GM21381 (cell line): ENCODE data around the gene ZNF20.

Source experiments
- ATAC-seq: cut with Tn5 transposase; IDR thresholded peaks from one replicate; pipeline ENCODE4 v1.9.1; 2021; ENCODE audit warnings: mild to moderate bottlenecking, moderate library complexity; ENCODE audit not compliant: unreplicated experiment

The ZNF20 gene

GRCh38 chr19:12139885-12140544 is at the start of gene ZNF20:
ZNF20 (minus strand) TSS chr19:12140350; CDS start chr19:12140182, 168 bp downstream.
- ATAC-seq: peak; percentile 85

- ATAC-seq: no peak
These were observed 47.5 kb upstream of the ZNF20 start for GRCh38 chr19:12187625-12188024.

- ATAC-seq: no peak
These were observed 40.2 kb upstream of the ZNF20 start for GRCh38 chr19:12180377-12180776.

- no peak for ATAC-seq
These were observed 26.5 kb upstream of the ZNF20 start for GRCh38 chr19:12166626-12167025.

- no peak for ATAC-seq
These were observed 23.7 kb upstream of the ZNF20 start for GRCh38 chr19:12163826-12164225.

GRCh38 chr19:12162882-12163806 is 23.0 kb upstream of the ZNF20 start, which contains the start of gene ZNF136:
ZNF136 (plus strand) TSS chr19:12163096; CDS start chr19:12163204, 108 bp downstream.
- ATAC-seq: peak; percentile 94

GRCh38 chr19:12162513-12162881 is 22.3 kb upstream of the ZNF20 start:
- no peak for ATAC-seq

- ATAC-seq: no peak
These were observed 19.7 kb upstream of the ZNF20 start for GRCh38 chr19:12159773-12160414.

GRCh38 chr19:12156223-12157058 is 16.3 kb upstream of the ZNF20 start, which contains the start of gene ZNF625:
ZNF625 (minus strand) TSS chr19:12156734; CDS start chr19:12156558, 176 bp downstream.
- ATAC-seq: no peak

- no peak for ATAC-seq
These were observed 15.2 kb upstream of the ZNF20 start for GRCh38 chr19:12155324-12155860.

GRCh38 chr19:12145348-12145747 is 5.2 kb upstream of the ZNF20 start:
- no peak for ATAC-seq

- no peak for ATAC-seq
These were observed 1.2 kb upstream of the ZNF20 start for GRCh38 chr19:12141405-12141736.

GRCh38 chr19:12140545-12141404 is 625 bp upstream of the ZNF20 start:
- ATAC-seq: no peak

GRCh38 chr19:12139269-12139668 is 881 bp downstream of the ZNF20 start:
- no peak for ATAC-seq

- no peak for ATAC-seq
These were observed 2.8 kb downstream of the ZNF20 start for GRCh38 chr19:12137221-12137940.

- ATAC-seq: no peak
These were observed 7.1 kb downstream of the ZNF20 start for GRCh38 chr19:12133069-12133468.

- no peak for ATAC-seq
These were observed 13.4 kb downstream of the ZNF20 start for GRCh38 chr19:12126707-12127106.

GRCh38 chr19:12117201-12117970 is 22.8 kb downstream of the ZNF20 start:
- no peak for ATAC-seq
